GM19193 (cell line): ENCODE results near the gene OBSCN.

Source experiments
- POLR2A ChIP-seq: IDR thresholded peaks from 4 replicates; pipeline ENCODE4 v1.6.1; 2011; ENCODE audit not compliant: insufficient read depth, insufficient read length; ENCODE audit errors: extremely low read depth

The OBSCN gene

DNA sequence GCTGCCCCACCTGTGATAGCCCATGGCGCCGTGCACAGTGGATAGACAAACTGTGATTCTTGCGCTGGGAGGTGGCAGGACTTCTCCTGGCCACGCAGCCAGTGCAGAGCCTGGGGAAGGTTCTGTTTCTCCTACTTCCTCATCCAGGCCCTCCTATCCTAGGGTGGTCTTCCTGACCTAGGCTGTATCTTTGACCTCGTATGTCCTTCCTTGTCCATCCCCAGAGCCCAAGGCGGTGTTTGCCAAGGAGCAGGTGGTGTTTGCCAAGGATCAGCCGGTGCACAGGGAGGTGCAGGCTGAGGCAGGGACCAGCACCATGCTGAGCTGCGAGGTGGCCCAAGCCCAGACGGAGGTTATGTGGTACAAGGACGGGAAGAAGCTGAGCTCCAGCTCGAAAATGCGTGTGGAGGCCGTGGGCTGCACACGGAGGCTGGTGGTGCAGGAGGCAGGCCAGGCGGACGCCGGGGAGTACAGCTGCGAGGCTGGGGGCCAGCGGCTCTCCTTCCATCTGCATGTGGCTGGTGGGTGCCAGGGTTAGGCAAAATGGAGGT is 63.9 kb downstream of the OBSCN start:
- no peak for TF ChIP-seq POLR2A

DNA sequence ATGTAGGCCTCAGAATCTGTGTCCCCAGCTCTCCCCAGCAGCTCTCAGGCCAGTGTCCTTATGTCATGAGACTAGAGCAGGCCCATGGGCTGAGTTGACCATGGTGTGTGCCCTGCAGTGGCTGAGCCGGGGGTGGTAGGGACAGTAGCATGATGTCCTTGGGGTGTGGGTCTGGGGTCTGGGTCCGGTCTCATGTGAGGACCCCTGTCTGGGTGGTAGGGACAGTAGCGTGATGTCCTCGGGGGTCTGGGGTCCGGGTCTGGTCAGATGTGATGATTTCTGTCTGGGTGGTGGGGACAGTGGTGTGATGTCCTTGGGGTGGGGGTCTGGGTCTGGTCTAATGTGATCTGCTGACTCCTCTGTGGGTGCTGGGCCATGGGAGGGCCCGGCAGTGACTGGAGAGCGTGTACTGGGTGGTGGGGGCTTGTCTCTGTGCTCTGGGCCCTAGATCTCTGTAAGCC is 64.5 kb downstream of the OBSCN start:
- no peak for TF ChIP-seq POLR2A

GRCh38 chr1:228272831-228273571 is 65.2 kb downstream of the OBSCN start:
- no peak for TF ChIP-seq POLR2A

DNA sequence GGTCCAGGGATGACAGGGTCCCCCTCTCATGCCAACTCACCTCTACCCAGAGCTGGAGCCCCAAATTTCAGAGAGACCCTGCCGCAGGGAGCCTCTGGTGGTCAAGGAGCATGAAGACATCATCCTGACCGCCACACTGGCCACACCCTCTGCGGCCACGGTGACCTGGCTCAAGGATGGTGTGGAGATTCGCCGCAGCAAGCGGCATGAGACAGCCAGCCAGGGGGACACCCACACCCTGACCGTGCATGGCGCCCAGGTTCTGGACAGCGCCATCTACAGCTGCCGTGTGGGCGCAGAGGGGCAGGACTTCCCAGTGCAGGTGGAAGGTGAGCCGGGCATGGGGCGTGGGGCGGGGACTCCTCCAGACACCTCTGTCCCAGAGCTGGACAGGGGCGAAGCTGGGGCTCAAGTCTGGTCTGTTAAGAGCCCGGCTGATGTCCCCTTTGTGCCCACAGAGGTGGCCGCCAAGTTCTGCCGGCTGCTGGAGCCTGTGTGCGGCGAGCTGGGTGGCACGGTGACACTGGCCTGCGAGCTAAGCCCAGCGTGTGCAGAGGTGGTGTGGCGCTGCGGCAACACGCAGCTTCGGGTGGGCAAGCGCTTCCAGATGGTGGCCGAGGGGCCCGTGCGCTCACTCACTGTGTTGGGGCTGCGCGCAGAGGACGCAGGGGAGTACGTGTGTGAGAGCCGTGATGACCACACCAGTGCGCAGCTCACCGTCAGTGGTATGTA is 66.0 kb downstream of the OBSCN start:
- TF ChIP-seq POLR2A, result no peak

- TF ChIP-seq POLR2A, result no peak
Measured at GRCh38 chr1:228274452-228275178, 66.8 kb downstream of the OBSCN start.

GRCh38 chr1:228275179-228275429 is 67.3 kb downstream of the OBSCN start:
- TF ChIP-seq POLR2A, result no peak

DNA sequence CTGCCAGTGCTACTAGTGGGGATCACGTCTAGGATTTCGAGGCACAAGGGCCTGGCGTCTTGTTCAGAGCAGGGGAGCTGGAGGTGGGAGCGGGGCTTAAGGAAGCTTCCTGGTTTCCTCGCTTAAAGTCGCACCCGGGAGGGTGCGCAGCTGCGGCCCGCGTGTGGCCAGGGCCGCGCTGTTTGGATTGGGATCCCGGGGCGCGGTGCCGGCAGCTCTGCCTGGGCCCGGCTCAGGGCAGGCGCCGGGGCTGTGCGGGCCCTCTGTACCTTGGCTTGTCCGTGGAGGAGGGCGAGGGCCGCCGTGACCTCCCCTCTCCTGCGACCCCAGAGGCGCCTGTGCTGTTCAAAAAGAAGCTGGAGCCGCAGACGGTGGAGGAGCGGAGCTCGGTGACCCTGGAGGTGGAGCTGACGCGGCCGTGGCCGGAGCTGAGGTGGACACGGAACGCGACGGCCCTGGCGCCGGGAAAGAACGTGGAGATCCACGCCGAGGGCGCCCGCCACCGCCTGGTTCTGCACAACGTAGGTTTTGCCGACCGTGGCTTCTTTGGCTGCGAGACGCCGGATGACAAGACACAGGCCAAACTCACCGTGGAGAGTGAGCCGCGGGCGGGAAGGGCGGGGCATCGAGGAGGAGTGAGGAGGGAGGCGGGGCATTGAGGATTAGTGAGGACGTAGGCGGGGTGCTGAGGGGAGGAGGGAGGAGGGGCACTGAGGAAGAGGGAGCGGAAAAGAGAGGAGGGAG is 67.8 kb downstream of the OBSCN start:
- no peak for TF ChIP-seq POLR2A

DNA sequence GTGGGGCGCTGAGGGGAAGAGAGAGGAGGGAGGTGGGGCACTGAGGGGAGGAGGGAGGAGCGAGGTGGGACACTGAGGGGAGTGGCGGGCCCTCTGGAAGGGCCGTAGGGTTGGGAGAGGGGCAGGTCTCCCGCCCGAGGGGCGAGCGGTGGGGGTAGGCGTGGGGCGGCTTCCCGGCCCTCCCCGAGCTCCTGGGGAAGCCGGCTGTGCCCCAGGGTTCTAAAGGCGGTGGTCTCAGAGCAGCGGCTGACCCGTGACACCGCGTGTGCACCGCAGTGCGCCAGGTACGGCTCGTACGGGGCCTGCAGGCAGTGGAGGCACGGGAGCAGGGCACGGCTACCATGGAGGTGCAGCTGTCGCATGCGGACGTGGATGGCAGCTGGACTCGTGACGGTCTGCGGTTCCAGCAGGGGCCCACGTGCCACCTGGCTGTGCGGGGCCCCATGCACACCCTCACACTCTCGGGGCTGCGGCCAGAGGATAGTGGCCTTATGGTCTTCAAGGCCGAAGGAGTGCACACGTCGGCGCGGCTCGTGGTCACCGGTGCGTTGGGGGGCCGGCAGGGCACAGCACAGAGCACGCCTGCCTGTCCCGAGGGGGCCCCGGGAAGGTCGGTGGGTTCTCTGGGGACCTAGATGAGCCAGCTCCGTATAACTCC is 68.5 kb downstream of the OBSCN start:
- no peak for TF ChIP-seq POLR2A

DNA sequence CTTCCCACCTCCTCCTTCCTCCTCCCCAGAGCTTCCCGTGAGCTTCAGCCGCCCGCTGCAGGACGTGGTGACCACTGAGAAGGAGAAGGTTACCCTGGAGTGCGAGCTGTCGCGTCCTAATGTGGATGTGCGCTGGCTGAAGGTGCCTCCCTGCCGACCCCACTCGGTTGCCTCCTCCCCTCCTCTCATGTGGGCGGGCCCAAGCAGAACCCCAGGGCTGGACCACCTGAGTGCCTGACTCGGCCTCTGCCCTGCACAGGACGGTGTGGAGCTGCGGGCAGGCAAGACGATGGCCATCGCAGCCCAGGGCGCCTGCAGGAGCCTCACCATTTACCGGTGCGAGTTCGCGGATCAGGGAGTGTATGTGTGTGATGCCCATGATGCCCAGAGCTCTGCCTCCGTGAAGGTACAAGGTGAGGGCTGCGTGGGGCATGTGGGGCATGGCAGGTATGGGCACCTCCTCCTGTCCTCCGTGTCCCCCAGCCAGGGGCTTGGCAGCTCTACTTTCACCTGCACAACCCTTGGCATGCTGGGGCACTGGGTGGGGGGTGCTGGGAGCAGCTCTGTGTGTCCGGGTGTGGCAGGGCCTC is 69.2 kb downstream of the OBSCN start:
- no peak for TF ChIP-seq POLR2A

GRCh38 chr1:228277491-228278431 is 69.9 kb downstream of the OBSCN start:
- no peak for TF ChIP-seq POLR2A

GRCh38 chr1:228278432-228278941 is 70.6 kb downstream of the OBSCN start:
- no peak for TF ChIP-seq POLR2A

DNA sequence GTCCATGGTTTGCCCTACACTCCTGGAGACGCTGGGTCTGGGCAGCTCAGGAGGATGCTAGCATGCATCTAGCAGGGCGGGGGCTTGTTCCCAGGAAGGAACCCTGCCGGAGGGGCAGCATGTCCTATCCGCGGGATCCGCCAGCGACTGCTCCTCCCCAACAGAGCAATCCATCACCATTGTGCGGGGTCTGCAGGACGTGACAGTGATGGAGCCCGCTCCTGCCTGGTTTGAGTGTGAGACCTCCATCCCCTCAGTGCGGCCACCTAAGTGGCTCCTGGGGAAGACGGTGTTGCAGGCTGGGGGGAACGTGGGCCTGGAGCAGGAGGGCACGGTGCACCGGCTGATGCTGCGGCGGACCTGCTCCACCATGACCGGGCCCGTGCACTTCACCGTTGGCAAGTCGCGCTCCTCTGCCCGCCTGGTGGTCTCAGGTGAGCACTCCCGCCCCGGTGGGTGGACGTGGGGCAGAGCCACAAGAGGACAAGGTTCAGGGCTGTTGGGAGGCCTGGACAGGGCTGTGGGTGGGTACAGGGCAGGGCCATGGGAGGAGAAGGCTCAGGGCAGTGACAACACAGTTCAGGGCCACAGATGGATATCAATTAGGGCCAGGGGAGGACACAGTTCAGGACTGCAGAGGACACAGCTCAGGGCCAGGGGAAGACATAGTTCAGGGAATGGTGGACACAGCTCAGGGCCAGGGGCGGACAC is 71.3 kb downstream of the OBSCN start:
- TF ChIP-seq POLR2A, result no peak
